GM21423 (cell line): ENCODE measurements around the gene XRN1.

Experiments used
- ATAC-seq: cut with Tn5 transposase; IDR thresholded peaks from one replicate; pipeline ENCODE4 v1.9.1; 2021; ENCODE audit warnings: mild to moderate bottlenecking, moderate library complexity; ENCODE audit not compliant: unreplicated experiment

XRN1 gene

DNA sequence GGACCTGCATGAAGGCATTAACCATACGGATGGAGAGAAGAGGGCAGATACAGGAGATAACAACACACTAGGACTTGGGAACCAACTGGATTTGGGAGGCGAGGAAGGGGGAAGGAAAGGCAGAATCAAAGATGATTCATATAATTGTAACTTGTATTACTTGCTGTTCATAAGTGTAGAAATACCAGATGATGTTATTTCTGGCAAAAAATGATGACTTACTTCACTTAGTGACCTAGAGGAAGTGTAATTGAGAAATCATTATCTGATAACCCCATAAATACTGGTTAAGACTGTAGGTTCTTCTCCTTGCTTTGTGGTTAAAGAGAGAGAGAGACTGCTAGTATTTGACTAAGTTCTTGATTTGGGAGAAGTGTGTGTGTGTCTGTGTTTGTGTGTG, 172.0 kb downstream of the XRN1 start:
- no peak for ATAC-seq

DNA sequence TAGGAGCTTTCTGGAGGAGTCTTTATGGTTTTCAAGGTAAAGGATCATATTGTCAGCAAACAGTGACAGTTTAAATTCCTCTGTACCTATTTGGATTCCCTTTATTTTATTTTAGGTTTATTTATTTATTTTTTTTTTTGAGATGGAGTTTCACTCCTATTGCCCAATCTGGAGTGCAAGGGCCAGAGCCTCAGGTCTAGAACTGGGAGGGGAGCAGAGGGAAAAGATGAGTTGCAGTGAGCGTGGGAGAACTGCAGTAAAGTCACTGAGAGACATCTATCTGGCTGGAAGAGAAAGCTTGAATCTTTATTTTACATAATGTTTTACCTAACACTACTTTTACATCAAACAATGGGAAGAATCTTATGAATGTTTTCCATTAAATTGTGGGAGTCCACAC, 172.9 kb downstream of the XRN1 start:
- no peak for ATAC-seq

DNA sequence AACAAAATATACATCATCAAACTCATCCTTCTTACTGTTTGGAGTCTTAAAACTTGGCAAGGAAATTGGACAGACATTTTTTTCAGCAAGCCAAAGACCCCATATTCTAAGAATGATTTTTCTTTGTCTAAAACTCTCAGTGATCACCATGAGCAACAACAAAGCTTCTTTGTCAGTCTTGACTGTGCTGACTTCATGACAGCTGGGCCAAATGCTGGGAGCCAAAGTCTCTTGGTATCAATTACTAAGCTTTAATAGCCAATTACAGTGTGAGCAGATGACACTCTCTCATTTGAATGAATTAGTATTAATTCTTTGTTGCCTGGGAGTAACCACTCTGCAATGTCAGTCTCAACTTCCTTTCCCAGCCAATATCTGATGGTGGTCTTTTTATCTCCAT, 174.3 kb downstream of the XRN1 start:
- ATAC-seq: no peak

DNA sequence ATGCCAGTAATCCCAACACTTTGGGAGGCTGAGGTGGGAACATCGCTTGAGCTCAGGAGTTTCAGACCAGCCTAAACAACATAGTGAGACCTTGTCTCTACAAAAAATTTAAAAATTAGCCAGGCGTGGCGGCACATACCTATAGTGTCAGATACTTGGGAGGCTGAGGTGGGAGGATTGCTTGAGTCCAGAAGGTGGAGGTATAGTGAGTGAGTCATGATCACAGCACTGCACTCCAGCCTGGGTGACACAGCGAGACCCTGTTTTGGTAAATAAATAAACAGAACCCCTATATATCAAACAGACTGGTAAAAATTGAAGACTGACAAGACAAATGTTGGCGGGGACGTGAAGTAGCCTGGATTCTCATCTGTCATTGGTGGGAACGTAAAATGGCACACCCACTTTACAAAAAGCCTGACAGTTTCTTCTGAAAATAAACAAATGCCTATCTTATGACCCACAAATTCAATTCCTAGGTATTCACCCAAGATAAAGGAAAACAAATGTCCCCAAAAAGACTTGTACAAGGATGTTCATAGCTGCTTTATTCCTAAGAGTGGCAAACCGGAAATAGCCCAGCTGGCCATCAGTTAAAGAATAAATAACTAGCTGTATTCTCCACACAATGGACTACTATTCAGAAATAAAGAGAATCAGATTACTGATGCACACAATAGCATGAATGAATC, 175.5 kb downstream of the XRN1 start:
- ATAC-seq: no peak

DNA sequence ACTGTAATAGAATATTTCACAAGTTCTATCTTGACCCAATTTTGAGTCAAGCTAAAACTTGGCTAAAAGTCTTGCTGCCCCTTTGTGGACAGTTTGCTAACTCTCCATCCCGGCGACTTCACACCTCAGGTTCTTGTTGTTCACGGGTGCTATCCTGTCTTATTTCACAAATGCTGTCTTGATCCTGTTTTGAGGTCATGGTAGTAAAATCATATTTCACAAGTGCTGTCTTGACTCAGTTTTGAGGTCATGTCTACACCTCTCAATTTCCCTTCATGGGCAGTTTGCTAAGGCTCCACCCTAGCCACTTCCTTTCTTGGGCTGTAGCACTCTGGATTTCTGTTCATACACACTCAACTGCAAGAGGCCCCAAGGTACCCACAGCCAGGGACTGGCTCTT, 177.4 kb downstream of the XRN1 start:
- no peak for ATAC-seq

DNA sequence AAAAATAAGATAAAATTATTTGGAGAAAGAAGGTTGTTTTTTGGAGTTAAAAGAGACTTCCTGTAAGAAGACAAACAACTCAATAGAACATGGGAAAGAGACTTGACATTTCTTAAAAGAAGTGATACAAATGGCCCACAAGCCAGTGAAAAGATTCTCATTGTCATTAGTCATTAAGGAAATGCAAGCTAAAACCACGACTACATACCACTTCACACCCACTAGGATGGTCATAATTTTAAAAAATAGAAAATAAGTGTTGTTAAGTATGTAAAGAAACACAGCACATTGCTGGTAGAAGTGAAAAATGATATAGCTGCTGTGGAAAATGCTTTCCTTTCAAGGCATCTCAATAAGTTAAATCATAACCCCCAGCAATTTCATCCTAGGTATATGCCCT, 178.1 kb downstream of the XRN1 start:
- no peak for ATAC-seq

DNA sequence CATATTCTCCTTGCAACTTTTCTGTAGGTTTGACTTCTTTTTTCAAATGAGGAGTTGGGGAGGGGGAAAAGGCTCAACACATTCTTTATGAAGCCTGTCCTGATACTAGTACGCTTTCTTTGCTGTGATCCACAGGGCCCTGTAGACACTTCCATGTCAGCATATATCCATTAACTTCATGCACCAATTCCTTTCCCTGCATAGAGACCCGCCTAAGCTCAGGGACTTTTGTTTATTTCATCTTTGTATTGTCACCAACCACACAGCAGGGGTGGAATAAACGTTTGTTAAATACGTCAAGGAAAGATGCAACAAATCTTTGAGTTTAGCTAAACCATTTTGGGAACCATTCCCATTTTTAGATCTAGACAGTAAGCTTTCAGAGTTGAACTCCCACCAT, 179.4 kb downstream of the XRN1 start:
- no peak for ATAC-seq

DNA sequence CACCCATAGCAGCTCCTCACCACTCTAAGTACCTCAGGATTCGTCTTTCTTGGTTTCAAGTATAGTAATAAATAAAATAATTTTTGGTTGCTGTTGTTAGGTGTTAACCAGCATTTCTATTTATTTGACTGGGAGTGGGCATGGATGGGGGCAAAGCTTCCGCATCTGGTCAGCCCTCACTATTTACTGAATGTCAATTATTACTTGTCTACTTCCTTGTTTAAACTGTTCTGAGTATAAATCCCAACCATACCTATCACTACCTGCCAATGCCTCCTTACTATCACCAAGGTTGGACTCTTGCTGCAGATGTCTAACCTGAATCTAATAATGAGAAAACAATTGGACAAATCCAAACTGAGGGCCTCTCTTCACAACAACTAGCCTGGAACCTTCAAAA, 180.6 kb downstream of the XRN1 start:
- ATAC-seq: no peak

DNA sequence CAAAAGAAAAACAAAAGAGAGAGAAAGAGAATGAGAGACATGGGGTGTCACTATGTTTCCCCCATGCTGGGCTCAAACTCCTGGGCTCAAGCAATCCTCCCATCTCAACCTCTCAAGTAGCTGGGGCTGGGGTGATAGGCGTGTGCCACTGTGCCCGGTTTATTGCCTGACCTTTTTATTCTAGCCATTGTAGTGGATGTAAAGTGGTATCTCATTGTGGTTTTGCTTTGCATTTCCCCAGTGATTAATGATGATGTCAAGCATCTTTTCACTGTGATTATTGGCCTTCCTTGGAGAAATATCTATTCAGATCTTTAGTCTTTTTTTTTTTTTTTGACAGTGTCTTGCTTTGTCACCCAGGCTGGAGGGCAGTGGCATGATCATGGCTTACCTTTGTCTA, 184.7 kb downstream of the XRN1 start:
- no peak for ATAC-seq

DNA sequence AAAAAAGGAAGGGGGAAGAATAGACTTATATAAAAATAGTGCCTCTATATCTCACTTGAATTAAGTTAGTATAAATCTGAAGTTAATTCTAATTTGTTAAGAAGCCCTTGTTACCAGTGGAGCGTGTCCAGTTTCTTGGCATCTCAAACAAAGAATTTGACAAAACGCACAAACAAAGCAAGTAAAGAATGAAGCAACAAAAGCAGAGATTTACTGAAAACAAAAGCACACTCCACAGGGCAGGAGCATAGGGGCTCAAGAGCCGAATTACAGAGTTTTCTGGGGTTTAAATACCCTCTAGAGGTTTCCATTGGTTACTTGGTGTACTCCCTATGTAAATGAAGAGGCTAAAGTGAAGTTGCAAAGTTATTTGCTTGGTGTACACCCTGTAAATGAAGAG, 188.5 kb downstream of the XRN1 start:
- no peak for ATAC-seq

DNA sequence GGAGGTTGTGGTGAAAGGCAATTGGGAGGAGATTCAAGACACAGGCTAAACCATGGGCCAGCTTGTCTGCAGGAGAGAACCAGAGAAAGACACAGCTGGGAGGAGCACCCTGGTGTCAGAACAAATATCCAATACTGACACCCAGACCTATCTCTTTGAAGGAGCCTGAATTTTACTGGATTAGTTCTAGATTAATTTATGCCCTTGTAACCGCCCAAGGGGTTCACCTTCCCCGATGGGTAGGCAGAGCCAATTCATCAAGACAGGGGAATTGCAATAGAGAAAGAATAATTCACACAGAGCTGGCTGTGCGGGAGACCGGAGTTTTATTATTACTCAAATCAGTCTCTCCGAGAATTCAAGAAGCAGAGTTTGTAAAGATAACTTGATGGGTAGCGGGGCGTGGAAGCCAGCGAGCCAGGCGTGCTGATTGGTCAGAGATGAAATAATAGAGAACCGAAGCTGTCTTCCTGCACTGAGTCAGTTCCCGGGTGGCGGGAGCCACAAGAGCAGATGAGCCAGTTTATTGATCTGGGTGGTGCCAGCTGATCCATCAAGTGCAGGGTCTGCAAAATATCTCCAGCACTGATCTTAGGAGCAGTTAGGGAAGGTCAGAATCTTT, 191.0 kb downstream of the XRN1 start:
- ATAC-seq: no peak
